Vagina (tissue), 2 donors: Measurements from ENCODE around the gene HS6ST3.

Experiments
- POLR2A ChIP-seq, 2 donors: fragments of 450-650 bp; IDR thresholded peaks; one replicate each; pipeline ENCODE4 v1.6.1; 2017; ENCODE audit warnings: antibody characterized with exemption in 2 of 2, mild to moderate bottlenecking in 2 of 2, moderate library complexity in 2 of 2
- TF ChIP-seq, protein P1 (sequence below), 3 experiments: fragments of 450-650 bp in 2 of 3; fragments of 200-600 bp in 1 of 3; sonication (generic) in 1 of 3; IDR thresholded peaks; one replicate each; pipeline ENCODE4 v1.5.1; 2017 to 2019; ENCODE audit warnings: antibody characterized with exemption in 3 of 3, mild to moderate bottlenecking in 2 of 3, moderate library complexity in 2 of 3

DNA sequence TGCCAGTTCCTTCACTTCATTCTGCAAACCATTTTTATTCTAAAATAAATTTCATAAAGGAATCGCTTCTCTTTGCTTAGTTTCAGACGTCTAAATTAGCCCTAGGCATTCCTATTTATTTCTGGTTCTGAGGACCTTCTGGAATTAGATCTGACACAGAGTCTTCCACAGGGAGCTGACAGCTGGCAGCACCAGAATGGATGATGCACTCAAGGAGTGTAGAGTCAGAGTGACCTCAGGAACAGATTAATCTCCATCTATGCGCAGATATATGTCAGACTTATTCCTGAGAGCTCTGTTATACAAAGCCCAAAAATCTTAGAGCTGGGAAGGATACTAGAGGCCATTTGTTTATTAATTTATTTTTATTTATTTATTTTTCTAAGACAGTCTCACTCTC, 450.8 kb downstream of the HS6ST3 start:
- TF ChIP-seq, protein P1, sequence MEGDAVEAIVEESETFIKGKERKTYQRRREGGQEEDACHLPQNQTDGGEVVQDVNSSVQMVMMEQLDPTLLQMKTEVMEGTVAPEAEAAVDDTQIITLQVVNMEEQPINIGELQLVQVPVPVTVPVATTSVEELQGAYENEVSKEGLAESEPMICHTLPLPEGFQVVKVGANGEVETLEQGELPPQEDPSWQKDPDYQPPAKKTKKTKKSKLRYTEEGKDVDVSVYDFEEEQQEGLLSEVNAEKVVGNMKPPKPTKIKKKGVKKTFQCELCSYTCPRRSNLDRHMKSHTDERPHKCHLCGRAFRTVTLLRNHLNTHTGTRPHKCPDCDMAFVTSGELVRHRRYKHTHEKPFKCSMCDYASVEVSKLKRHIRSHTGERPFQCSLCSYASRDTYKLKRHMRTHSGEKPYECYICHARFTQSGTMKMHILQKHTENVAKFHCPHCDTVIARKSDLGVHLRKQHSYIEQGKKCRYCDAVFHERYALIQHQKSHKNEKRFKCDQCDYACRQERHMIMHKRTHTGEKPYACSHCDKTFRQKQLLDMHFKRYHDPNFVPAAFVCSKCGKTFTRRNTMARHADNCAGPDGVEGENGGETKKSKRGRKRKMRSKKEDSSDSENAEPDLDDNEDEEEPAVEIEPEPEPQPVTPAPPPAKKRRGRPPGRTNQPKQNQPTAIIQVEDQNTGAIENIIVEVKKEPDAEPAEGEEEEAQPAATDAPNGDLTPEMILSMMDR (IDR thresholded peaks at IDR 0.05) = no peak
- TF ChIP-seq POLR2A (IDR thresholded peaks at IDR 0.05) = no peak
